Brain microvascular endothelial cell (primary cell): ENCODE data around the gene MARCHF3.
"Not testable (repeated sequence)": the region's sequence is repeated elsewhere in the genome, so short reads cannot be mapped to it uniquely, and the experiment has no call there.

Source experiments
- DNase-seq: peaks from one replicate; pipeline ENCODE4 v3.0.0-alpha.2; 2020
- H3K27ac ChIP-seq: fragments of 250-450 bp; sonication (Bioruptor Pico); 2 replicates; pipeline ENCODE4 v1.5.1; 2020; ENCODE audit warnings: mild to moderate bottlenecking, moderate library complexity
- H3K27me3 ChIP-seq: fragments of 250-450 bp; sonication (Bioruptor Pico); replicated peaks from 2 replicates; pipeline ENCODE4 v1.5.1; 2020; ENCODE audit warnings: mild to moderate bottlenecking
- H3K36me3 ChIP-seq: fragments of 250-450 bp; sonication (Bioruptor Pico); replicated peaks from 2 replicates; pipeline ENCODE4 v1.5.1; 2020; ENCODE audit warnings: mild to moderate bottlenecking
- H3K4me3 ChIP-seq: 2 replicates; pipeline ENCODE4 v1.5.1; 2011; ENCODE audit warnings: low read depth, mild to moderate bottlenecking, control low read depth, low read length, moderate library complexity
- CTCF ChIP-seq: IDR thresholded peaks from 2 replicates; pipeline ENCODE4 v1.5.1; 2011; ENCODE audit warnings: low read depth, mild to moderate bottlenecking, moderate library complexity, low read length, control low read depth, inconsistent platforms; ENCODE audit errors: missing control alignments
- in situ Hi-C: cut with HindIII; loops from 2 replicates; pipeline ENCODE4 v1.10.0; 2017; ENCODE audit warnings: low sequenced_read_pairs, low pct_ligation_motif_present

MARCHF3 gene

GRCh38 chr5:126846744-126847455, 183.5 kb downstream of the MARCHF3 start:
- no peaks in the 10 kb centered on the region for H3K36me3 ChIP-seq
- no peak for DNase-seq
- TF ChIP-seq CTCF, result no peak
- no peak overlapping the region for H3K4me3 ChIP-seq
- in situ Hi-C loops, result no loop called here
- no peak overlapping the region for H3K27ac ChIP-seq
- no peaks in the 10 kb centered on the region for H3K27me3 ChIP-seq

GRCh38 chr5:126846344-126846743, 184.0 kb downstream of the MARCHF3 start:
- in situ Hi-C loops, result no loop called here
- H3K36me3 ChIP-seq, result no peaks in the 10 kb centered on the region
- no peak overlapping the region for H3K4me3 ChIP-seq
- no peak overlapping the region for H3K27ac ChIP-seq
- H3K27me3 ChIP-seq, result no peaks in the 10 kb centered on the region
- DNase-seq, result no peak
- peak; percentile 26 for TF ChIP-seq CTCF

- H3K4me3 ChIP-seq, H3K27ac ChIP-seq, DNase-seq, H3K27me3 ChIP-seq, H3K36me3 ChIP-seq, in situ Hi-C loops: not testable (repeated sequence)
Observed at GRCh38 chr5:126845470-126846070, 184.8 kb downstream of the MARCHF3 start.

- H3K4me3 ChIP-seq, DNase-seq, H3K36me3 ChIP-seq, H3K27me3 ChIP-seq, in situ Hi-C loops, H3K27ac ChIP-seq: not testable (repeated sequence)
Observed at GRCh38 chr5:126843375-126843774, 187.0 kb downstream of the MARCHF3 start.

- H3K27me3 ChIP-seq, H3K36me3 ChIP-seq, H3K4me3 ChIP-seq, DNase-seq, H3K27ac ChIP-seq, in situ Hi-C loops: not testable (repeated sequence)
Observed at GRCh38 chr5:126839407-126839806, 191.0 kb downstream of the MARCHF3 start.

GRCh38 chr5:126837906-126838539, 192.3 kb downstream of the MARCHF3 start:
- peak; percentile 40 for DNase-seq
- no peaks in the 10 kb centered on the region for H3K27me3 ChIP-seq
- no peaks in the 10 kb centered on the region for H3K36me3 ChIP-seq
- TF ChIP-seq CTCF, result peak; percentile 49
- in situ Hi-C loops, result no loop called here
- no peak overlapping the region for H3K4me3 ChIP-seq
- no peak overlapping the region for H3K27ac ChIP-seq

- in situ Hi-C loops, result no loop called here
- no peak overlapping the region for H3K27ac ChIP-seq
- TF ChIP-seq CTCF, result no peak
- H3K36me3 ChIP-seq, result no peaks in the 10 kb centered on the region
- H3K27me3 ChIP-seq, result no peaks in the 10 kb centered on the region
- no peak for DNase-seq
- H3K4me3 ChIP-seq, result no peak overlapping the region
Observed at GRCh38 chr5:126837242-126837641, 193.1 kb downstream of the MARCHF3 start.
